Neural cell (in vitro differentiated cells): ENCODE measurements around the gene ST8SIA4.

Source experiments
- EP300 ChIP-seq: fragments of 450-650 bp; conservative IDR thresholded peaks from 2 replicates; pipeline ENCODE4 v1.6.1; 2014; ENCODE audit warnings: antibody characterized with exemption, mild to moderate bottlenecking, moderate library complexity; ENCODE audit not compliant: poor library complexity, severe bottlenecking
- EZH2 ChIP-seq: fragments of 200-600, 300-800 bp; shearing (Covaris generic), sonication (generic); IDR thresholded peaks from 2 replicates; pipeline ENCODE4 v1.6.1; 2014; ENCODE audit warnings: antibody characterized with exemption, low read length, borderline replicate concordance, mild to moderate bottlenecking; ENCODE audit not compliant: insufficient read depth, poor library complexity, severe bottlenecking
- MXI1 ChIP-seq: fragments of 450-650 bp; conservative IDR thresholded peaks from 2 replicates; pipeline ENCODE4 v1.6.1; 2014; ENCODE audit warnings: antibody characterized with exemption, mild to moderate bottlenecking; ENCODE audit not compliant: poor library complexity, severe bottlenecking
- POLR2AphosphoS5 ChIP-seq: IDR thresholded peaks from 2 replicates; pipeline ENCODE4 v1.6.1; 2012
- RAD21 ChIP-seq: fragments of 450-650 bp; conservative IDR thresholded peaks from 2 replicates; pipeline ENCODE4 v1.6.1; 2014; ENCODE audit warnings: antibody characterized with exemption, mild to moderate bottlenecking, moderate library complexity
- REST ChIP-seq: IDR thresholded peaks from 2 replicates; pipeline ENCODE4 v1.6.1; 2012; ENCODE audit warnings: borderline replicate concordance
- SMC3 ChIP-seq: fragments of 450-650 bp; conservative IDR thresholded peaks from 2 replicates; pipeline ENCODE4 v1.6.1; 2014; ENCODE audit warnings: antibody characterized with exemption, mild to moderate bottlenecking, moderate library complexity; ENCODE audit not compliant: poor library complexity
- TAF1 ChIP-seq: IDR thresholded peaks from 2 replicates; pipeline ENCODE4 v1.6.1; 2012; ENCODE audit warnings: low read depth
- TF ChIP-seq, protein P1 (sequence below): fragments of 450-650 bp; IDR thresholded peaks from 2 replicates; pipeline ENCODE4 v1.5.1; 2014; ENCODE audit warnings: antibody characterized with exemption, mild to moderate bottlenecking, moderate library complexity; ENCODE audit not compliant: poor library complexity, severe bottlenecking

DNA sequence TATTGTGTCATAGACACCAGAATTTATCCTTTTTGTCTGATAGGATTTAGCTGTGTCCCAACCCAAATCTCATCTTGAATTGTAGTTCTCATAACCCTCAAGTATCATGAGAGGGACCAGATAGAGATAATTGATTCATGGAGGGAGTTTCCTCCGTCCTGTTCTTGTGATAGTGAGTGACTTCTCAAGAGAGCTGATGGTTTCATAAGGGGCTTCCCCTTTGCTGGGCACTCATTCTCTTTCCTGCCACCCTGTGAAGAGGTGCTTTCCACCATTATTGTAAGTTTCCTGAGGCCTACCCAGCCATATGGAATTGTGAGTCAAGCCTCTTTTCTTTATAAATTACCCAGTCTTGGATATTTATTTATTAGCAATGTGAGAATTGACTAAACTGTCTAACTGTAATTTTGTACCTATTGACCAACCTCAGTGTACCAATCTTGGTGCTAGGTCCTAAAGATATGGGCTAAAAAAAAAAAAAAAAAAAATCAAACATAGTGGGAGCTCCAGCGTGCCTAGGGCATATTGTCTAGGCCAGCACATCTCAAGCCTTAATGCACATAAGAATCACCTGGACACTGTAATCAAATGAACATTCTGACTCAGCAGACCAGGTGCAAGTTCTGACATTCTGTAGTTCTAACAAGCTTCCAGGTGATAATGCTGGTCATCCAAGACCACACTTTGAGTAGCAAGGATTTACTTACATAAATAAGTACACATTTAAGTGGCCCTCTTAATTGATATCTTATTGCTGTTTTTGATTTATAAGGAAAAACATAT lies 30.5 kb downstream of the ST8SIA4 start:
- TF ChIP-seq, protein P1, sequence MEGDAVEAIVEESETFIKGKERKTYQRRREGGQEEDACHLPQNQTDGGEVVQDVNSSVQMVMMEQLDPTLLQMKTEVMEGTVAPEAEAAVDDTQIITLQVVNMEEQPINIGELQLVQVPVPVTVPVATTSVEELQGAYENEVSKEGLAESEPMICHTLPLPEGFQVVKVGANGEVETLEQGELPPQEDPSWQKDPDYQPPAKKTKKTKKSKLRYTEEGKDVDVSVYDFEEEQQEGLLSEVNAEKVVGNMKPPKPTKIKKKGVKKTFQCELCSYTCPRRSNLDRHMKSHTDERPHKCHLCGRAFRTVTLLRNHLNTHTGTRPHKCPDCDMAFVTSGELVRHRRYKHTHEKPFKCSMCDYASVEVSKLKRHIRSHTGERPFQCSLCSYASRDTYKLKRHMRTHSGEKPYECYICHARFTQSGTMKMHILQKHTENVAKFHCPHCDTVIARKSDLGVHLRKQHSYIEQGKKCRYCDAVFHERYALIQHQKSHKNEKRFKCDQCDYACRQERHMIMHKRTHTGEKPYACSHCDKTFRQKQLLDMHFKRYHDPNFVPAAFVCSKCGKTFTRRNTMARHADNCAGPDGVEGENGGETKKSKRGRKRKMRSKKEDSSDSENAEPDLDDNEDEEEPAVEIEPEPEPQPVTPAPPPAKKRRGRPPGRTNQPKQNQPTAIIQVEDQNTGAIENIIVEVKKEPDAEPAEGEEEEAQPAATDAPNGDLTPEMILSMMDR, result no peak
- TF ChIP-seq POLR2AphosphoS5 (no peak), EP300 (no peak), MXI1 (no peak), TAF1 (no peak), REST (no peak), RAD21 (no peak), SMC3 (no peak), EZH2 (no peak)
